SK-N-SH (cell line): ENCODE results near the gene KRTAP10-2.

Source experiments
- CTCF ChIP-seq: fragments of 200-600 bp; sonication (generic); IDR thresholded peaks from 2 replicates; pipeline ENCODE4 v1.6.1; 2017; ENCODE audit warnings: antibody characterized with exemption, mild to moderate bottlenecking, moderate library complexity
- GABPA ChIP-seq: IDR thresholded peaks from 2 replicates; pipeline ENCODE4 v1.4.0; 2012; ENCODE audit warnings: low read depth, mild to moderate bottlenecking
- JUND ChIP-seq: IDR thresholded peaks from 2 replicates; pipeline ENCODE4 v1.4.0; 2012
- SMC3 ChIP-seq: IDR thresholded peaks from 2 replicates; pipeline ENCODE4 v1.6.1; 2012; ENCODE audit warnings: low read depth, low read length, improper control_type of control experiment
- TF ChIP-seq, protein P1 (sequence below): IDR thresholded peaks from 2 replicates; pipeline ENCODE4 v1.4.0; 2012; ENCODE audit warnings: low read depth

DNA sequence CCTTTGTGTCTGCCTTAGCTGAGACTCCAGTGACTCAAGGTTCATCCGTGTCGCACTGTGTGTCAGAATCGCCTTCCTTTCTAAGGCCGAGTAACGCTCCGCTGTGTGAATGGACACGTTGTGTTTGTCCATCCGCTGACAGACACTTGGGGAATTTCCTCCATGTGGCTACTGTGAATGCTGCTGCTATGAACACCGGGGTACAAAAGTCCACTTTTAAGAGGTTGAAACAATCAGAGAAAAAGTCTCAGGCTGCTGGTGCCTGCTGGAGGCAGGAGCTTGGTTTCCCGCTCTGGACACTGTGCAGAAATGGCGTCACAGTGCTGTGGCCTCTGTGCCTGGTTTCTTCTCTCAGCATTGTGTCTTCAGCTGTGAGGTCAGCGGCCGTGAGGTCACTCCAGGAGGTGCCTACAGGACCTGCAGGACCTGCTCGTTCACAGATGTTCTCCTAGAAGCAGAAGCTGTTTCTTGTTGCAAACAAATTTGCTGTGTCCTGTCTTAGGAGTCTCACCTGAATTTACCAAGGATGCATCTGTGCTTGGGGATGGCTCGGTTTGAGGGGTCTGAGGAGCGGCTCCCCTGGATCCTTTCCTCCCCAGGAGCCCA, 45.5 kb downstream of the KRTAP10-2 start:
- no peak for TF ChIP-seq CTCF
- TF ChIP-seq GABPA, result no peak
- TF ChIP-seq, protein P1, sequence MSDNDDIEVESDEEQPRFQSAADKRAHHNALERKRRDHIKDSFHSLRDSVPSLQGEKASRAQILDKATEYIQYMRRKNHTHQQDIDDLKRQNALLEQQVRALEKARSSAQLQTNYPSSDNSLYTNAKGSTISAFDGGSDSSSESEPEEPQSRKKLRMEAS, result no peak
- TF ChIP-seq JUND, result no peak
- TF ChIP-seq SMC3, result no peak
